Caco-2 (cell line): ENCODE results near the gene FREY1. TPM values are rescaled to one million over a fixed set of nuclear protein-coding genes. Genes with fewer than 3 reads are reported as not detected.

ENCODE experiments used
- BruUV-seq: library from RNA; stranded (reverse); fragments of 400-500 nt; replicated peaks from 2 replicates; lab custom pipeline; 2021; lab: Mats Ljungman, UMichigan
- CTCF ChIA-PET: fragments of 300-600 bp; sonication (Branson Sonifier 250); formaldehyde crosslinking; loops from one replicate; lab custom pipeline; 2022; ENCODE audit warnings: antibody characterized with exemption; lab: Charles Lee
- POLR2A ChIA-PET: fragments of 300-600 bp; sonication (Branson Sonifier 250); formaldehyde crosslinking; loops from one replicate; lab custom pipeline; 2022; ENCODE audit warnings: antibody characterized with exemption; lab: Charles Lee
- DNase-seq, 2 experiments: peaks; one replicate each; pipeline versions ENCODE4 v3.0.0 to v3.0.0-alpha.2; 2020 to 2022
- H3K27me3 ChIP-seq: replicated peaks from 2 replicates; pipeline ENCODE4 v1.6.0; 2011; ENCODE audit warnings: low read length; ENCODE audit not compliant: control insufficient read depth, insufficient read depth
- H3K36me3 ChIP-seq: 2 replicates; pipeline ENCODE4 v1.5.1; 2011; ENCODE audit warnings: low read length; ENCODE audit not compliant: control insufficient read depth, insufficient read depth
- H3K4me1 ChIP-seq: fragments of 250-450 bp; sonication (Bioruptor Pico); 2 replicates; pipeline ENCODE4 v1.5.1; 2020; ENCODE audit warnings: mild to moderate bottlenecking
- H3K4me3 ChIP-seq: 2 replicates; pipeline ENCODE4 v1.5.1; 2011; ENCODE audit warnings: low read depth, mild to moderate bottlenecking, control low read depth, low read length
- H3K9me3 ChIP-seq: fragments of 250-450 bp; sonication (Bioruptor Pico); 2 replicates; pipeline ENCODE4 v1.5.1; 2020; ENCODE audit warnings: mild to moderate bottlenecking, moderate library complexity
- H3K27ac Mint-ChIP-seq: one replicate; pipeline ENCODE4 v1.8.0; 2022; ENCODE audit warnings: mixed read lengths; ENCODE audit not compliant: unreplicated experiment
- H3K27me3 Mint-ChIP-seq: one replicate; pipeline ENCODE4 v1.8.0; 2022; ENCODE audit warnings: mixed read lengths; ENCODE audit not compliant: insufficient read depth, unreplicated experiment
- H3K36me3 Mint-ChIP-seq: one replicate; pipeline ENCODE4 v1.8.0; 2022; ENCODE audit warnings: mild to moderate bottlenecking, mixed read lengths; ENCODE audit not compliant: insufficient read depth, unreplicated experiment
- H3K4me1 Mint-ChIP-seq: one replicate; pipeline ENCODE4 v1.8.0; 2022; ENCODE audit warnings: low read depth, mixed read lengths; ENCODE audit not compliant: unreplicated experiment
- H3K4me3 Mint-ChIP-seq: one replicate; pipeline ENCODE4 v1.8.0; 2022; ENCODE audit warnings: mild to moderate bottlenecking, moderate library complexity, mixed read lengths; ENCODE audit not compliant: unreplicated experiment
- H3K9me3 Mint-ChIP-seq: one replicate; pipeline ENCODE4 v1.8.0; 2022; ENCODE audit warnings: mixed read lengths; ENCODE audit not compliant: unreplicated experiment
- CTCF ChIP-seq, 2 experiments: fragments of 200-600 bp in 1 of 2; IDR thresholded peaks; 1 replicate in 1 of 2; 2 replicates in 1 of 2; pipeline versions ENCODE4 v1.5.1 to v1.8.0; 2011 to 2022; ENCODE audit warnings: antibody characterized with exemption in 1 of 2, control low read depth in 1 of 2, inconsistent platforms in 1 of 2, low read depth in 1 of 2, low read length in 1 of 2, mild to moderate bottlenecking in 1 of 2, moderate library complexity in 1 of 2; ENCODE audit not compliant: insufficient read depth in 1 of 2, severe bottlenecking in 1 of 2, unreplicated experiment in 1 of 2
- intact Hi-C: fragments of 100-400 bp; cut with micrococcal nuclease; formaldehyde crosslinking; loops from one replicate; pipeline ENCODE4 v1.10.0; 2022; ENCODE audit not compliant: unreplicated experiment
- total RNA-seq: library from RNA; stranded (reverse); gene quantifications from 2 replicates; pipeline ENCODE4 v1.2.3, GENCODE V29; 2022

Gene FREY1
- total RNA-seq, 1 experiment from 2014 or later: 1.2 TPM

- Mint-ChIP-seq H3K9me3 (no peaks in the 10 kb centered on the region), H3K27me3 (no peaks in the 10 kb centered on the region), H3K36me3 (peaks cover 30% of the 10 kb centered on the region), H3K27ac (no peak overlapping the region), H3K4me3 (peak overlapping the region; percentile 35), H3K4me1 (no peaks in the 10 kb centered on the region)
- H3K4me1 ChIP-seq: peaks cover 5% of the 10 kb centered on the region; the same call in 1 of the 2 replicates
- H3K9me3 ChIP-seq: no peaks in the 10 kb centered on the region
- no peak overlapping the region for H3K4me3 ChIP-seq
- intact Hi-C loops: no loop called here
- ChIA-PET CTCF (no interaction called here), POLR2A (no interaction called here)
- H3K27me3 ChIP-seq: no peaks in the 10 kb centered on the region
- no peak for TF ChIP-seq CTCF (IDR thresholded peaks at IDR 0.05; ENCODE audit: insufficient read depth in 1 of 2, low read depth in 1 of 2, low read length in 1 of 2, severe bottlenecking in 1 of 2, unreplicated experiment in 1 of 2)
- BruUV-seq: no TSS peak
- H3K36me3 ChIP-seq: peaks cover 3% of the 10 kb centered on the region
- DNase-seq: no peak
Observed at GRCh38 chr11:45915446-45915845, 8.4 kb upstream of the FREY1 start.

GRCh38 chr11:45913942-45914635 lies 7.0 kb upstream of the FREY1 start:
- intact Hi-C loops: no loop called here
- Mint-ChIP-seq H3K4me1 (no peaks in the 10 kb centered on the region), H3K4me3 (no peak overlapping the region), H3K27ac (no peak overlapping the region), H3K9me3 (no peaks in the 10 kb centered on the region), H3K36me3 (peaks cover 30% of the 10 kb centered on the region), H3K27me3 (no peaks in the 10 kb centered on the region)
- peaks cover 3% of the 10 kb centered on the region for H3K36me3 ChIP-seq
- POLR2A ChIA-PET: no interaction called here
- no peak for DNase-seq
- no peaks in the 10 kb centered on the region for H3K9me3 ChIP-seq
- no peaks in the 10 kb centered on the region for H3K27me3 ChIP-seq
- no peak for TF ChIP-seq CTCF (IDR thresholded peaks at IDR 0.05; ENCODE audit: insufficient read depth in 1 of 2, low read depth in 1 of 2, low read length in 1 of 2, severe bottlenecking in 1 of 2, unreplicated experiment in 1 of 2)
- no peak overlapping the region for H3K4me3 ChIP-seq
- CTCF ChIA-PET: interaction anchor here (0.6 kb wide), 1 partner anchor 8 kb away, joined by 3 read pairs; no protein-coding TSS in a partner anchor
- BruUV-seq: no TSS peak
- H3K4me1 ChIP-seq: peaks cover 5% of the 10 kb centered on the region; the same call in 1 of the 2 replicates

- H3K27me3 ChIP-seq: no peaks in the 10 kb centered on the region
- H3K4me1 ChIP-seq: peaks cover 5% of the 10 kb centered on the region; the same call in 1 of the 2 replicates
- no peaks in the 10 kb centered on the region for H3K9me3 Mint-ChIP-seq
- no peak overlapping the region for H3K27ac Mint-ChIP-seq
- intact Hi-C loops: no loop called here
- ChIA-PET CTCF (interaction anchor here (0.6 kb wide), 1 partner anchor 8 kb away, joined by 3 read pairs; no protein-coding TSS in a partner anchor), POLR2A (no interaction called here)
- no peak overlapping the region for H3K4me3 ChIP-seq
- peaks cover 3% of the 10 kb centered on the region for H3K36me3 ChIP-seq
- H3K4me1 Mint-ChIP-seq: no peaks in the 10 kb centered on the region
- no peaks in the 10 kb centered on the region for H3K27me3 Mint-ChIP-seq
- H3K9me3 ChIP-seq: no peaks in the 10 kb centered on the region
- no peak for DNase-seq
- TF ChIP-seq CTCF (IDR thresholded peaks at IDR 0.05; ENCODE audit: insufficient read depth in 1 of 2, low read depth in 1 of 2, low read length in 1 of 2, severe bottlenecking in 1 of 2, unreplicated experiment in 1 of 2): no peak
- H3K36me3 Mint-ChIP-seq: peaks cover 31% of the 10 kb centered on the region
- BruUV-seq: no TSS peak
- H3K4me3 Mint-ChIP-seq: no peak overlapping the region
Observed at GRCh38 chr11:45913514-45913913, 6.4 kb upstream of the FREY1 start.
